Central memory CD8-positive, alpha-beta T cell (primary cell): Measurements from ENCODE around the gene SVOPL.

Source experiments
- ATAC-seq: fragments of 150-1000 bp; cut with Tn5 transposase; replicated peaks from 2 replicates; pipeline ENCODE4 v1.10.0; 2022; ENCODE audit warnings: mild to moderate bottlenecking, moderate FRiP score, moderate number of reproducible peaks; ENCODE audit not compliant: poor library complexity, severe bottlenecking; ENCODE audit errors: extremely low read depth
- DNase-seq, 2 donors: peaks; one replicate each; pipeline ENCODE4 v3.0.0; 2021; ENCODE audit warnings: low spot score in 2 of 2
- H3K27ac Mint-ChIP-seq: one replicate; pipeline ENCODE4 v1.8.0; 2022; ENCODE audit warnings: low read depth, mild to moderate bottlenecking, moderate library complexity, mixed read lengths
- H3K27me3 Mint-ChIP-seq: one replicate; pipeline ENCODE4 v1.8.0; 2022; ENCODE audit warnings: mixed read lengths
- H3K36me3 Mint-ChIP-seq: one replicate; pipeline ENCODE4 v1.8.0; 2022; ENCODE audit warnings: mild to moderate bottlenecking, moderate library complexity, mixed read lengths; ENCODE audit not compliant: insufficient read depth
- H3K4me1 Mint-ChIP-seq: one replicate; pipeline ENCODE4 v1.8.0; 2022; ENCODE audit warnings: mixed read lengths
- H3K4me3 Mint-ChIP-seq: one replicate; pipeline ENCODE4 v1.8.0; 2022; ENCODE audit warnings: mild to moderate bottlenecking, moderate library complexity, mixed read lengths
- H3K9me3 Mint-ChIP-seq: one replicate; pipeline ENCODE4 v1.8.0; 2022; ENCODE audit warnings: mixed read lengths

SVOPL gene

DNA sequence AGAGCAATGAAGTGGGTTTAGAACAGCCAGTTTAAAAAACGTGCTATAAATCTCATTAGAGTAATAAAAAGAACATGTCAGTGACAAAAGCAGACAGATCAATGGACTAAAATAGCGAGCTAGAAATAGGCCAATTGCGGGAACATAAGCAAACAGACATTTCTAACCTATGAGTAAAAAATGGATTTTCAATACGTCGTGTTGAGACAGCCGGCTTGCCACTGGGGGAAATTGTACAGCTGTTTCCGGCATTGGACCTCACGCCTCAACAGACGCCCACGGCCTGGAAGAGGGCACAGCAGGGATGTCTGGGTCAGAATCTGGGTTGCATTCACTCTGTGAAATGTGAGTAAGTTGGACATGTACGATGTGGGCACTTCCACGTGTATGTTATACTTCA, 92.9 kb downstream of the SVOPL start:
- Mint-ChIP-seq H3K4me1 (peaks cover 15% of the 10 kb centered on the region), H3K27ac (peak overlapping the region; percentile 22), H3K9me3 (no peaks in the 10 kb centered on the region), H3K4me3 (no peak overlapping the region), H3K27me3 (no peaks in the 10 kb centered on the region), H3K36me3 (no peaks in the 10 kb centered on the region)
- no peak for DNase-seq
- ATAC-seq, result no peak

DNA sequence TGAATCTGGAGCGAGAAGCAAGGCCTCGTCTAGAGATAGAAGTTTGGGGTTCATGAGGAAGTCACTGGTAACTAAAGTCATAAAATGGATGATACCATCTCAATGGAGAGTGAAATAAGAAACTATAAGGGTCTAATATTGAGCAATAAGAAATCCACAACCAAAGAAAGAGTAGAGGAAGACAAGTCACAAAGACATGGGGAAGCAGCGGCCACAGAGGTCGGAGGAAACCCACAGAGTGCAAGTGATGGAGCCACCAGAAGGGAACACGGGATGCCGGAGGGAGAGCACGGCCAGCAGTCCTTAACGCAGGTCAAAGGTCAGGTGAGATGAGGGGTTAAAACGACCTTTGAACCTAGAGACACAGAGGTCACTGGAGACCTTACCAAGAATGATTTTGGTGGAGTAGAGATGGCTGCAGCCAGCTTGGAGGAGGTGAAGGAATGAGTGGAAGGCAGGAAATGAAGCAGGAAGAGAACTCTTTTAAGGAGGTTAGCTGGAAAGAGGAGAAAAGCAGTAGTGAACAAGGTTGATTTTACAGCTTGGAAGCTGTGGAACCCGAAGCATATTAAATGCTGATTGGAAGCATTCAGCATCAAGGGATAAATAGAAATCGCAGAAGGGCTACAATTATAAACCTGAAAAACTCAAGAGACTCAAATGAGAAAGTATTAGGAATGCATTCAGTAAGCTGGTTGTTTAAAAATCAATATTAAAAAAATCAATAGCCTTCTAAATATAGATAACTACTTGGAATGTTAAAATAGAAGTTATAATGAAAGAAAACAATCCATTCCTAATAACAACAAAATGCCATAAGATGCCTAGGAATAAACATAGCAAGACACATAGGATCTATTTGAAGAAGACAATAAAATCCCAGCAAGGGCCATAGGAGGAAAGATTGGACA, 93.7 kb downstream of the SVOPL start:
- peaks cover 15% of the 10 kb centered on the region for H3K4me1 Mint-ChIP-seq
- no peaks in the 10 kb centered on the region for H3K9me3 Mint-ChIP-seq
- H3K27me3 Mint-ChIP-seq, result no peaks in the 10 kb centered on the region
- H3K27ac Mint-ChIP-seq, result peak overlapping the region; percentile 8
- H3K4me3 Mint-ChIP-seq, result no peak overlapping the region
- no peak for DNase-seq
- ATAC-seq, result no peak
- H3K36me3 Mint-ChIP-seq, result no peaks in the 10 kb centered on the region

DNA sequence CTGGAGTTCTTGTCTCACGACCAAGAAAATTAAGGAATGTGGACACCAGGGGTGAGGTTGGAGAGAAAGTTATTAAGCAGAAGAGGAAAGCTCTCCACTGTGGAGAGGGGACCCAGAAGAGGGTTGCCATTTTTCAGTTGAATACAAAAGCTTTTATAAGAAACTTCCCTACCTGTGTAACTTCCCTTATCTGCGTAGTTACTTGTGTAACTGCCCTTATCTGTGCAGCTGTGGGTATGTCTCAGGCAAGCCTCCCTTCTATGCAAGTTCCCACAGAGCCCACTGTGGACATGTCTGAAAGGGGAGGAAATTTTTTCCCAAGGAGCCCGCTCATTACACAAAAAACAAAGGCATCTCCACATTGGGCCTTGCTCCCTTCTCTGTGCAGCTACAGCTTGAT, 94.9 kb downstream of the SVOPL start:
- Mint-ChIP-seq H3K4me3 (no peak overlapping the region), H3K27me3 (no peaks in the 10 kb centered on the region), H3K27ac (no peak overlapping the region)

DNA sequence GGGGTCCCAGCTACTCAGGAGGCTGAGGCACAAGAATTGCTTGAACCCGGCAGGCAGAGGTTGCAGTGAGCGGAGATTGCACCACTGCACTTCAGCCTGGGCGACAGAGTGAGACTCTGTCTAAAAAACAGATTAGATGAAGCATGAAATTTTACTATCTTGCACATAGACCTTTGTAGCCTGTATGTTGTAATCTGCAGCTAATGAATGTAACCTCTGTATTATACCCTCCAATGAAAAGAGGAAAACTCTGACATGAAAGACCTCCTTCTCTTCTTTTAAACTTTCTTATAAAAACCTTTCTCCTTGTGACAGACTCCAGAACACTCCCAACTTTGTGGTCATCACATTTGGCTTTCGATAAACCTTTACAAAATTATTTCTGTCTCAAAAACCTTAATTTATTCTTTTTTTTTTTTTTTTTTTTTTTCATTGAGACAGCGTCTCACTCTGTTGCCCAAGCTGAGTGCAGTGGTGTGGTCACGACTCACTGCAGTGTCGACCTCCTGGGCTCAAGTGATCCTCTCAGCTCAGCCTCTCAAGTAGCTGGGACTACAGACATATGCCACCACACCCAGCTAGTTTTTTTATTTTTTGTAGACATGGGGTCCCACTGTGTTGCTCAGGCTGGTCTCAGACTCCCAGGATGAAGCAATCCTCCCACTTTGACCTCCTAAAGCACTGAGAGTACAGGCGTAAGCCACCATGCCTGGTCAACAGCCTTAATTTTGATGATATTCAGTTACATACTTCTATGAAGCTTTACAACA, 97.4 kb downstream of the SVOPL start:
- H3K36me3 Mint-ChIP-seq, result no peaks in the 10 kb centered on the region

More for the DNA sequence above, 94.9 kb downstream of the SVOPL start:
- DNase-seq, result no peak
- H3K9me3 Mint-ChIP-seq, result no peaks in the 10 kb centered on the region
- no peak for ATAC-seq
- peaks cover 15% of the 10 kb centered on the region for H3K4me1 Mint-ChIP-seq
- H3K36me3 Mint-ChIP-seq, result no peaks in the 10 kb centered on the region

DNA sequence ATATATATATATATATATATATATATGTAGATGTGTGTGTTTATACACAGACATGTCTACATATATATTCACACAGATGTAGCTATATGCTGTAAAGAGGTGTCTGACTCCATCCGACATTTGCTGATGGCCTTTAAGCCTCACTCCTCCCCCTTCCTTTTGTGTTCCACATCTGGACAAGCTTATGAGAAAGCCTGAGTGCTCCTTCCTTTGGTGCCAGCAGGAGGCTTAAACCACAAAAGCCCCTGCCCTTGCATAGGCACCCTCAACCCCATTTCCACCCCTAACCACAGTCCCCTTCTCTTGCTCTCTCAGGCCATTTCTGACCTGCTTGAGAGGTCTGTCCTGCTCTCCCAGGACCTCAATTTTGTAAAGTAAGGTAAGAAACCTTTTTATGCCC, 98.7 kb downstream of the SVOPL start:
- DNase-seq (no peak), ATAC-seq (no peak)
- Mint-ChIP-seq H3K27me3 (peaks cover 21% of the 10 kb centered on the region), H3K4me1 (peaks cover 7% of the 10 kb centered on the region), H3K36me3 (no peaks in the 10 kb centered on the region), H3K4me3 (no peak overlapping the region), H3K27ac (no peak overlapping the region), H3K9me3 (no peaks in the 10 kb centered on the region)

More for the DNA sequence above, 97.4 kb downstream of the SVOPL start:
- peaks cover 15% of the 10 kb centered on the region for H3K4me1 Mint-ChIP-seq
- DNase-seq (no peak), ATAC-seq (no peak)
- H3K27me3 Mint-ChIP-seq, result peaks cover 8% of the 10 kb centered on the region
- H3K27ac Mint-ChIP-seq, result no peak overlapping the region
- H3K9me3 Mint-ChIP-seq, result no peaks in the 10 kb centered on the region
- H3K4me3 Mint-ChIP-seq, result no peak overlapping the region

DNA sequence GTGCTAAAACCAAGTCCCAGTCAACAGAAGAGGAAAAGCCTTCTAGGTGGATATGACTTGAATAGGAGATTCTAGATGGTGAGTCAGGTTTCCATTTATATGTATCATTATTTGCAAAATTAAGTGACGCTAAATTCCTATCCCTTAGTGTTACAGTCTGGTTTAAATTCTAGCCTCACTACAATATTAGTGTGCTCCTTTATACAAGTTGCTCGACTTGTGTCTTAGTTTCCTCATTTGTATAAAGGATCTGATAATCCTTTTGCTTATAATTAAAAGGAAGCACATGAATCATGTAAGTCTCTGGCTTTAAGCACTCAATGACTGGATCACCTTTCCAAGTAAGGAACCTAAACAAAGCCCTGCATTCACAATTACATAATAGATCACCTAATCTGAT, 105.7 kb downstream of the SVOPL start:
- H3K4me1 Mint-ChIP-seq, result no peaks in the 10 kb centered on the region
- H3K36me3 Mint-ChIP-seq, result peaks cover 2% of the 10 kb centered on the region
- H3K9me3 Mint-ChIP-seq, result no peaks in the 10 kb centered on the region
- ATAC-seq, result no peak
- no peak for DNase-seq
- no peak overlapping the region for H3K27ac Mint-ChIP-seq
- H3K27me3 Mint-ChIP-seq, result peaks cover 22% of the 10 kb centered on the region
- H3K4me3 Mint-ChIP-seq, result no peak overlapping the region

DNA sequence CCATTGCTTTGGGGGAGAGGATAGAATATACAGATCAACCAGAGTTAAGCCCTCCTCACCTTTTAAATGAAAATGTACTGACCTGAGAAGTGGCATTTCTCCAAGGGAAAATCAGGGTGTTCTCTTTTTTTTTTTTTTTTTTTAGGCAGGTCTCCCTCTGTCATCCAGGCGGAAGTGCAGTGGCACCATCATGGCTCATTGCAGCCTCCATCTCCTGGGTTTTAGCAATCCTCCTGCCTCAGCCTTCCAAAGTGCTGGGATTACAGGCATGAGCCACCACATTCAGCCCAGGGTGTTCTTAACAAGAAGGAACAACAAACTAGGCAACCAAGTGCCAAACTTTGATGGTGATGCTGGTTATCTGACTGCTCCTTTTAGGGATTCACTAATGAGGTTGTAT, 111.0 kb downstream of the SVOPL start:
- no peak for ATAC-seq
- no peaks in the 10 kb centered on the region for H3K4me1 Mint-ChIP-seq
- DNase-seq, result no peak

DNA sequence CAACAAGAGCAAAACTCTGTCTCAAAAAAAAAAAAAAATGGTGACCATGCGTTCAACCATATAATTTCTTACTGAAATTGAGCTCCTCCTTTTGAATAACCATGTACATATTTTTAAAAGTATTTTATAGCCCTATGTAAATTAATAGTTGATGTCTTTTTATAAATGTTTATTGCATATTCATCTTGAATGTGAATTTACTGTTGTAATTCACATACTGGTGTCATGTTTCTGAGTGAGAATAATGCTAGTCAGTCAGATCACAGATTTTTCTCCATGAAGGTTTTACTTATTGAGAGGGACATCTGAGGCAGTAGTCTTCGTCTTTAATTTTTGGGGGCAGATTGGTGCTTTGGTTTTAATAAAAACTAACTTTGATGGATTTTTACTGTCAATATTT, 112.2 kb downstream of the SVOPL start:
- Mint-ChIP-seq H3K36me3 (peaks cover 14% of the 10 kb centered on the region), H3K4me3 (no peak overlapping the region), H3K27ac (no peak overlapping the region), H3K4me1 (no peaks in the 10 kb centered on the region), H3K27me3 (no peaks in the 10 kb centered on the region), H3K9me3 (no peaks in the 10 kb centered on the region)
- DNase-seq, result no peak
- ATAC-seq, result no peak

More for the DNA sequence above, 111.0 kb downstream of the SVOPL start:
- Mint-ChIP-seq H3K27me3 (no peaks in the 10 kb centered on the region), H3K9me3 (no peaks in the 10 kb centered on the region), H3K4me3 (no peak overlapping the region), H3K27ac (no peak overlapping the region), H3K36me3 (peaks cover 9% of the 10 kb centered on the region)

DNA sequence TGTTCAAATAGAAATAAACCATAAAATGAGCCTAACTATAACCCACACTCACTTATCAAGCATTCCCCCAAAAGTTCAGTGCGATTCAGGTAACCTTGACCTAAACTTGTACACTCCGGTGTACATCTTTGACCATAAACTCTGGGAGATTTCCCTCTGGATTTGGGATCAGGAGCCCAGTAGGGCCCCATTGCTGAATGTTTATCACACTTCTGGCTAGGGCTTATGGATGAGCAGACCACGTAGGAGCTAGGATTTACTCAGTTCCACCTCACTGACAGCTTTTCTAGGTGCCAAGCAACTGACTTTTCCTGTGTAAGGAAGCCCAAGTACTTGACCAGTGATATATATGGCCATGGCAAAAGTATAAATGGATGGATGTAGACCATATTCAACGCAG, 113.7 kb downstream of the SVOPL start:
- Mint-ChIP-seq H3K4me1 (no peaks in the 10 kb centered on the region), H3K4me3 (no peak overlapping the region), H3K27ac (no peak overlapping the region), H3K36me3 (peaks cover 23% of the 10 kb centered on the region), H3K27me3 (no peaks in the 10 kb centered on the region), H3K9me3 (no peaks in the 10 kb centered on the region)
- DNase-seq (no peak), ATAC-seq (no peak)

DNA sequence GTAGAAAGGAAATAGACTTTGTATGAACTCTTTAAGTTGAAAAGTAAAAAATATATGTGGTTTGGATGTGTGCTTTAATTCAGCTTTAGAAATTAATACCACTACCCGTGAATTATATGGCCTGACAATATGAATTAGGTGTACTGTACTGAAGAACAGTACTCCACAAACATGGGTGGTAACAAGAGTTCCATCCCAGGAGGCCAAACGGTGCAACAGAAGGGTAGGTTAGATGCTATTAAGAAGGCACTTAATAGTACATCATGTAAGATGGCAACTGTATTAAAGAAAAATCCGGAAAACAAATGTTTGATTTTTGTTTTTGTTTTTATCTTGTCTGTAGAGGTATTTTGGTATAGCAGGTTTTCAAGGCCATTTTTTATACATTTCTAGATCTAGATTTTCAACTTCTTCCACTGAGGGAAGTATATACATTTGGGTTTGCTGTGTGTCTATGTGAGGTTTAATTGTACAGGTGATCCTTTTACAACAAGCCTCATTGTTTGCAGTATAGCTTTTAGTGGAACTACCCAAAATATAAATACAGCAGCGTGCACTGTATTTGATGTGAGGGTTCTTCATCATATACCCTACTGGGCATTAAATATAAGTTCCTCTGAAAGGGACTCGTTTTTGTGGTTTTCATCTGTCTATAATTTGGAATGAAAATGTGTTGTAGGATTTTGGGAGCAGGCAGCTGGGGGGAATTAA, 115.7 kb downstream of the SVOPL start:
- DNase-seq (no peak), ATAC-seq (no peak)
- Mint-ChIP-seq H3K9me3 (no peaks in the 10 kb centered on the region), H3K36me3 (peaks cover 30% of the 10 kb centered on the region), H3K27ac (no peak overlapping the region), H3K4me3 (no peak overlapping the region), H3K4me1 (no peaks in the 10 kb centered on the region), H3K27me3 (no peaks in the 10 kb centered on the region)

DNA sequence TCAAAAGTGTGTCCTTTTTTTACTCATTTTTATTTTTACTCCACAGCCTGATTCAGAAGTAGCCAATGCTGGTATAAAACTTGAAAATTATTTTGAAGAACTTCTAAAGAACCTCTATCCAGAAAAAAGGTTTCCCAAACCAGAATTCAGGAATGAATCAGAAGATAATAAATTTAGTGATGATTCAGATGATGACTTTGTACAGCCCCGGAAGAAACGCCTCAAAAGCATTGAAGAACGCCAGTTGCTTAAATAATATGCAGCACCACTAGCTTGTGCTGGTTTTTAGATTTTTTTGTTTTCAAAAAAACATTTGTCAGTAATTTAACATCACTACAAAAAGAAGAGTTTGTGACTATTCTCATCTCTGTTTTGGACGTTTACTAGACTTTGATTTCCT, 116.5 kb downstream of the SVOPL start:
- Mint-ChIP-seq H3K4me1 (no peaks in the 10 kb centered on the region), H3K27me3 (no peaks in the 10 kb centered on the region), H3K9me3 (no peaks in the 10 kb centered on the region), H3K27ac (no peak overlapping the region), H3K36me3 (peaks cover 32% of the 10 kb centered on the region), H3K4me3 (no peak overlapping the region)
- DNase-seq (no peak), ATAC-seq (no peak)

DNA sequence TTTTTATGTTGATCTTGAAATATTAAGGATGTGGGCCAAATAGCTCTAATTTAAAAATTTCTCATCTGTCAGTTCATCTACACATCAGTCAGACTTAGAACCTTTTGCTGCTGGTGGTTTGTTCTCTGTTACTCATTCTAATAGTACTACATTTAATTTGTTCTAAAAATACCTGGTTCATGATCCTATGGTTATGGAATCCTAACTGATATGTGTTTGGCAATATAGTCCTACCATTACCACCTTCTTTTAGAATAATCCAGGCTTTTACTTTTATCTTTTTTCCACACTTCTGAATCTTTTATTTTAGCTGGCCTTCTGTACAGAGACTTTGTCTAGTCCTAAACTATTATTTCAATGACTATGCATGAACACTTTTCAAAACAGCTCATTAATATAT, 116.9 kb downstream of the SVOPL start:
- Mint-ChIP-seq H3K27me3 (no peaks in the 10 kb centered on the region), H3K9me3 (no peaks in the 10 kb centered on the region), H3K36me3 (peaks cover 35% of the 10 kb centered on the region), H3K4me1 (no peaks in the 10 kb centered on the region), H3K4me3 (no peak overlapping the region), H3K27ac (no peak overlapping the region)
- DNase-seq (no peak), ATAC-seq (no peak)
